Spleen (tissue), 11 donors: ENCODE data around the gene KCND2. TPM values are rescaled to one million over a fixed set of nuclear protein-coding genes. Genes with fewer than 3 reads are reported as not detected.

Experiments
- DNase-seq: peaks from one replicate; pipeline ENCODE4 v3.0.0-alpha.2; 2020
- H3K27ac ChIP-seq, 8 donors: fragments of 200-600 bp; sonication (generic) in 7 of 8; 1 replicate in 4 of 8; 2 replicates in 4 of 8; pipeline versions ENCODE4 v1.5.0 to v1.8.0; 2016 to 2021; ENCODE audit warnings: inconsistent platforms in 4 of 8, mild to moderate bottlenecking in 4 of 8, moderate library complexity in 1 of 8
- H3K27me3 ChIP-seq, 7 donors: fragments of 200-600 bp; sonication (generic) in 6 of 7; replicated peaks in 1 of 7; 1 replicate in 4 of 7; 2 replicates in 3 of 7; pipeline versions ENCODE4 v1.5.0 to v1.8.0; 2016 to 2021; ENCODE audit warnings: inconsistent platforms in 3 of 7, mild to moderate bottlenecking in 1 of 7
- H3K36me3 ChIP-seq, 6 donors: fragments of 200-600 bp; sonication (generic) in 5 of 6; 1 replicate in 4 of 6; 2 replicates in 2 of 6; pipeline versions ENCODE4 v1.5.0 to v1.8.0; 2016 to 2021; ENCODE audit warnings: inconsistent platforms in 2 of 6
- H3K4me1 ChIP-seq, 6 donors: fragments of 200-600 bp; sonication (generic) in 5 of 6; 1 replicate in 3 of 6; 2 replicates in 3 of 6; pipeline versions ENCODE4 v1.5.0 to v1.8.0; 2016 to 2021; ENCODE audit warnings: inconsistent platforms in 3 of 6
- H3K4me3 ChIP-seq, 8 donors: fragments of 200-600 bp; sonication (generic) in 7 of 8; 1 replicate in 4 of 8; 2 replicates in 4 of 8; pipeline versions ENCODE4 v1.5.0 to v1.8.0; 2016 to 2021; ENCODE audit warnings: inconsistent platforms in 4 of 8, mild to moderate bottlenecking in 4 of 8, moderate library complexity in 2 of 8
- H3K9me3 ChIP-seq, 8 donors: fragments of 200-600 bp; sonication (generic) in 7 of 8; 1 replicate in 4 of 8; 2 replicates in 4 of 8; pipeline versions ENCODE4 v1.5.0 to v1.8.0; 2016 to 2021; ENCODE audit warnings: inconsistent platforms in 4 of 8
- CTCF ChIP-seq, 11 experiments: fragments of 200-600 bp in 7 of 11; fragments of 450-650 bp in 4 of 11; sonication (generic) in 4 of 11; IDR thresholded peaks in 8 of 11; conservative IDR thresholded peaks in 3 of 11; 1 replicate in 7 of 11; 2 replicates in 4 of 11; pipeline versions ENCODE4 v1.4.0 to v1.8.0; 2016 to 2021; ENCODE audit warnings: antibody characterized with exemption in 11 of 11, inconsistent platforms in 4 of 11, mild to moderate bottlenecking in 1 of 11
- POLR2A ChIP-seq, 3 donors: fragments of 450-650 bp; IDR thresholded peaks; one replicate each; pipeline ENCODE4 v1.5.1; 2017; ENCODE audit warnings: antibody characterized with exemption in 3 of 3, mild to moderate bottlenecking in 1 of 3
- POLR2AphosphoS5 ChIP-seq, 3 donors: sonication (generic); formaldehyde crosslinking; IDR thresholded peaks; one replicate each; pipeline ENCODE4 v1.5.1; 2017; ENCODE audit warnings: antibody characterized with exemption in 3 of 3
- WGBS, 5 donors: extraction: QIAGEN DNeasy Blood & Tissue Kit in 3 of 5; methylation state at CpG; one replicate each; pipeline versions ENCODE4 v1.1.5 to v1.1.7; 2013 to 2018; 5-methylcytosine and 5-hydroxymethylcytosine counted together
- intact Hi-C: fragments of 100-400 bp; cut with DNase I; formaldehyde crosslinking; loops from one replicate; pipeline ENCODE4 v1.15.0; 2023; ENCODE audit warnings: low total_unique reads
- polyA plus RNA-seq, 3 donors: library from polyadenylated mRNA; stranded (reverse); fragments of 200-250 nt; gene quantifications; one replicate each; pipeline ENCODE4 v1.2.1, GENCODE V29; 2013
- total RNA-seq, 7 donors: library from RNA; depleted of rRNA in 3 of 7; stranded (reverse); fragments of >200 nt in 3 of 7; fragmentation: NEBNext Ultra II Directional in 4 of 7; extraction: Animal tissue kit (Norgen Biotek cat#: 25700) in 4 of 7; gene quantifications; one replicate each; pipeline versions ENCODE4 v1.1.0 to v1.2.1, GENCODE V29; 2016 to 2021
- donor health status: healthy with polysubstance abuse.
- donor health status: DM: no; HTN: no; CAD: no; lungs with moderate emphysema.
- donor health status: DM: no; HTN: no; CAD: no.
- donor health status: Bipolar disorder and iron deficiency.
- donor health status: healthy.
- donor health status: DM: no; HTN: no; CAD: no.
- donor health status: DM: yes; HTN: yes; CAD: no.

KCND2 gene
- total and polyA plus RNA-seq, 10 donors: 0.02 to 0.80 (median 0.26) TPM; not detected in 1

DNA sequence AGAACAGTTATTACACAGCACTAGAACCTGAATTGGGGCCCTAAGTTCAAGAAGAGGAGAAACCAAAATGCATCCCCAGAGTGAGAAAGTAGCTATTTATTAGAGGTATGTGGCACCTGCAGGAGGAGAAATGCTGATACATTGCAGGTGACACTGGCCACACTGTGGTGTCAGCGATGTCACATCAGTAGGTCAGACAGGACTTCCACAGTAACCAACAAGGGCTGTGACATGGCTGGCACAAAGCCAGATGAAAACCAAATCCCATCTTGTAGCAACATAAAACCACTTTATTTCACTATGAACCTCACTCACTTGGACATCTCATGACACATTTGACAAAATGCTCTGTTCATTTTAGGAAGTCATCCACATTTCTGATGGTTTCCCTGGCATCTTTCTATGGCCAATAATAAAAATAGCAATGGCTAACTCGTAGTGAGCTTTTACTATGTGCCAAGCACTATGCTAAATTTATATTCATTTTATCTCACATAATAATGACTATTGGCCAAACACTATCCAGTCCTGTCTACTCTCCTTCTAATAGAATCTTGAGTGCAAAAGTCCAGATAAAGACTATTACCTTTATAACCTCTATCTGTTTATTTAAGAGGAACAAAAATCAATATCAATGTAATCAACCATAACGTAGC lies 430.7 kb downstream of the KCND2 start:
- TF ChIP-seq POLR2A (IDR thresholded peaks at IDR 0.05): no peak
- TF ChIP-seq POLR2AphosphoS5 (IDR thresholded peaks at IDR 0.05): no peak
- no peak for TF ChIP-seq CTCF (IDR thresholded peaks at IDR 0.05 in 8 of 11, conservative IDR thresholded peaks at IDR 0.05 in 3 of 11)
- intact Hi-C loops: no loop called here
- WGBS, 5 donors: 63 to 78% (median 71%) methylated on average over 3 of the region's 3 CpGs
- no peak overlapping the region for H3K4me3 ChIP-seq
- no peak overlapping the region for H3K27ac ChIP-seq
- no peaks in the 10 kb centered on the region for H3K4me1 ChIP-seq
- peaks cover 0 to 5% (median 0%) of the 10 kb centered on the region in 8 donors for H3K9me3 ChIP-seq
- no peaks in the 10 kb centered on the region for H3K36me3 ChIP-seq
- no peak for DNase-seq
- no peaks in the 10 kb centered on the region for H3K27me3 ChIP-seq

GRCh38 chr7:120709252-120709971 lies 436.4 kb downstream of the KCND2 start:
- H3K4me1 ChIP-seq: no peaks in the 10 kb centered on the region
- TF ChIP-seq POLR2AphosphoS5 (IDR thresholded peaks at IDR 0.05): no peak

GRCh38 chr7:120709972-120710320 lies 437.0 kb downstream of the KCND2 start:
- no peaks in the 10 kb centered on the region for H3K9me3 ChIP-seq
- intact Hi-C loops: no loop called here
- H3K27me3 ChIP-seq: no peaks in the 10 kb centered on the region
- no peaks in the 10 kb centered on the region for H3K4me1 ChIP-seq
- H3K4me3 ChIP-seq: no peak overlapping the region
- no peak overlapping the region for H3K27ac ChIP-seq
- TF ChIP-seq POLR2A (IDR thresholded peaks at IDR 0.05): no peak
- TF ChIP-seq CTCF (IDR thresholded peaks at IDR 0.05 in 8 of 11, conservative IDR thresholded peaks at IDR 0.05 in 3 of 11): no peak
- no peak for TF ChIP-seq POLR2AphosphoS5 (IDR thresholded peaks at IDR 0.05)
- WGBS, 5 donors: 77 to 88% (median 78%) methylated on average over 1 of the region's 1 CpG
- no peaks in the 10 kb centered on the region for H3K36me3 ChIP-seq
- no peak for DNase-seq

More at GRCh38 chr7:120709252-120709971, 436.4 kb downstream of the KCND2 start:
- no peaks in the 10 kb centered on the region for H3K36me3 ChIP-seq
- DNase-seq: no peak
- WGBS, 5 donors: 49 to 79% (median 67%) methylated on average over 1 of the region's 1 CpG
- no peak overlapping the region for H3K4me3 ChIP-seq
- intact Hi-C loops: no loop called here
- H3K27me3 ChIP-seq: no peaks in the 10 kb centered on the region
- H3K9me3 ChIP-seq: no peaks in the 10 kb centered on the region
- no peak overlapping the region for H3K27ac ChIP-seq

- H3K36me3 ChIP-seq: no peaks in the 10 kb centered on the region
- H3K9me3 ChIP-seq: no peaks in the 10 kb centered on the region
- no peak overlapping the region for H3K4me3 ChIP-seq
- 79 to 90% (median 82%) methylated on average over 3 of the region's 3 CpGs for WGBS, 5 donors
- H3K4me1 ChIP-seq: no peaks in the 10 kb centered on the region
- intact Hi-C loops: no loop called here
- no peak for DNase-seq
- peaks cover 0 to 5% (median 0%) of the 10 kb centered on the region in 7 donors for H3K27me3 ChIP-seq
- TF ChIP-seq CTCF (IDR thresholded peaks at IDR 0.05 in 8 of 11, conservative IDR thresholded peaks at IDR 0.05 in 3 of 11): no peak
- no peak overlapping the region for H3K27ac ChIP-seq
These were observed 442.0 kb downstream of the KCND2 start for GRCh38 chr7:120714945-120715344.
